ENCODE measurements around the gene GPR146. TPM values are rescaled to one million over a fixed set of nuclear protein-coding genes. Genes with fewer than 3 reads are reported as not detected.

GPR146 gene
- total RNA-seq, 1 donor from 2014 or later, result 69.9 TPM

Other genes with a start within 250 kb of the GPR146 start
- 287 and 302 TPM in 2 replicates for gene SUN1, start 212.1 kb upstream of the GPR146 start, total RNA-seq
- gene GET4, start 168.0 kb upstream of the GPR146 start, total RNA-seq, result 35.4 and 45.0 TPM in 2 replicates
- 1.7 and 2.9 TPM in 2 replicates for gene ADAP1, start 89.9 kb upstream of the GPR146 start, total RNA-seq
- 7.2 and 12.4 TPM in 2 replicates for gene COX19, start 69.0 kb upstream of the GPR146 start, total RNA-seq
- not detected in 2 replicates for gene CYP2W1, start 61.4 kb upstream of the GPR146 start, total RNA-seq
- gene GPER1, start 43.6 kb downstream of the GPR146 start, total RNA-seq, result 1.0 and 2.0 TPM in 2 replicates
- gene ZFAND2A, start 115.7 kb downstream of the GPR146 start, total RNA-seq, result 12.2 and 27.7 TPM in 2 replicates
- gene UNCX, start 188.3 kb downstream of the GPR146 start, total RNA-seq, result not detected in 2 replicates